ENCODE results near the gene LUZP2. TPM values are rescaled to one million over a fixed set of nuclear protein-coding genes. Genes with fewer than 3 reads are reported as not detected.

LUZP2 gene
- total and polyA plus RNA-seq, 4 experiments from 2014 or later = not detected

GRCh38 chr11:24739637-24740036 lies 242.8 kb downstream of the LUZP2 start:
- Histone ChIP-seq H3K27ac (ENCODE audit: low read depth, low read length) (no peak overlapping the region), H3K36me3 (ENCODE audit: insufficient read depth, low read length) (no peaks in the 10 kb centered on the region), H3K27me3 (ENCODE audit: insufficient read depth, low read length) (no peaks in the 10 kb centered on the region), H3K4me1 (ENCODE audit: insufficient read depth, low read length) (no peaks in the 10 kb centered on the region), H3K9me3 (ENCODE audit: control insufficient read depth in 1 of 2, low read length in 2 of 2) (no peaks in the 10 kb centered on the region), H3K4me3 (ENCODE audit: low read length in 2 of 2) (no peak overlapping the region)
- no peak overlapping the region for H3K27ac Mint-ChIP-seq
- H3K4me1 Mint-ChIP-seq = no peaks in the 10 kb centered on the region
- intact Hi-C loops (cut with micrococcal nuclease) = no loop called here
- no peaks in the 10 kb centered on the region for H3K27me3 Mint-ChIP-seq
- no peak overlapping the region for H3K4me3 Mint-ChIP-seq
- H3K36me3 Mint-ChIP-seq = no peaks in the 10 kb centered on the region
- no peak for DNase-seq
- POLR2A ChIA-PET (ENCODE audit: partially characterized antibody) = no interaction called here
- CTCF ChIA-PET (ENCODE audit: partially characterized antibody) = no interaction called here
- H3K9me3 Mint-ChIP-seq = peaks cover 2 to 26% (median 6%) of the 10 kb centered on the region in 8 donors

- no peaks in the 10 kb centered on the region for H3K4me1 Mint-ChIP-seq
- no peak for DNase-seq
- H3K27ac Mint-ChIP-seq = no peak overlapping the region
- H3K4me3 Mint-ChIP-seq = no peak overlapping the region
- Histone ChIP-seq H3K9me3 (ENCODE audit: control insufficient read depth in 1 of 2, low read length in 2 of 2) (no peaks in the 10 kb centered on the region), H3K4me1 (ENCODE audit: insufficient read depth, low read length) (no peaks in the 10 kb centered on the region), H3K36me3 (ENCODE audit: insufficient read depth, low read length) (no peaks in the 10 kb centered on the region), H3K4me3 (ENCODE audit: low read length in 2 of 2) (no peak overlapping the region), H3K27ac (ENCODE audit: low read depth, low read length) (no peak overlapping the region), H3K27me3 (ENCODE audit: insufficient read depth, low read length) (no peaks in the 10 kb centered on the region)
- intact Hi-C loops (cut with micrococcal nuclease) = no loop called here
- H3K36me3 Mint-ChIP-seq = no peaks in the 10 kb centered on the region
- no peaks in the 10 kb centered on the region for H3K27me3 Mint-ChIP-seq
- peaks cover 0 to 33% (median 14%) of the 10 kb centered on the region in 8 donors for H3K9me3 Mint-ChIP-seq
- CTCF ChIA-PET (ENCODE audit: partially characterized antibody) = no interaction called here
- POLR2A ChIA-PET (ENCODE audit: partially characterized antibody) = no interaction called here
These were observed 250.7 kb downstream of the LUZP2 start for GRCh38 chr11:24747275-24748251.

GRCh38 chr11:24748261-24748660 lies 251.4 kb downstream of the LUZP2 start:
- no peaks in the 10 kb centered on the region for H3K27me3 ChIP-seq (ENCODE audit: insufficient read depth, low read length)
- no peak for DNase-seq
- H3K9me3 Mint-ChIP-seq = peaks cover 2 to 33% (median 15%) of the 10 kb centered on the region in 8 donors
- H3K27me3 Mint-ChIP-seq = no peaks in the 10 kb centered on the region
- no peaks in the 10 kb centered on the region for H3K4me1 ChIP-seq (ENCODE audit: insufficient read depth, low read length)
- no peak overlapping the region for H3K4me3 Mint-ChIP-seq
- intact Hi-C loops (cut with micrococcal nuclease) = no loop called here
- no peaks in the 10 kb centered on the region for H3K36me3 ChIP-seq (ENCODE audit: insufficient read depth, low read length)
- H3K27ac Mint-ChIP-seq = no peak overlapping the region
- no peak overlapping the region for H3K27ac ChIP-seq (ENCODE audit: low read depth, low read length)
- no peaks in the 10 kb centered on the region for H3K4me1 Mint-ChIP-seq
- CTCF ChIA-PET (ENCODE audit: partially characterized antibody) = no interaction called here
- POLR2A ChIA-PET (ENCODE audit: partially characterized antibody) = no interaction called here
- H3K4me3 ChIP-seq (ENCODE audit: low read length in 2 of 2) = no peak overlapping the region
- no peaks in the 10 kb centered on the region for H3K36me3 Mint-ChIP-seq
- no peaks in the 10 kb centered on the region for H3K9me3 ChIP-seq (ENCODE audit: control insufficient read depth in 1 of 2, low read length in 2 of 2)

DNA sequence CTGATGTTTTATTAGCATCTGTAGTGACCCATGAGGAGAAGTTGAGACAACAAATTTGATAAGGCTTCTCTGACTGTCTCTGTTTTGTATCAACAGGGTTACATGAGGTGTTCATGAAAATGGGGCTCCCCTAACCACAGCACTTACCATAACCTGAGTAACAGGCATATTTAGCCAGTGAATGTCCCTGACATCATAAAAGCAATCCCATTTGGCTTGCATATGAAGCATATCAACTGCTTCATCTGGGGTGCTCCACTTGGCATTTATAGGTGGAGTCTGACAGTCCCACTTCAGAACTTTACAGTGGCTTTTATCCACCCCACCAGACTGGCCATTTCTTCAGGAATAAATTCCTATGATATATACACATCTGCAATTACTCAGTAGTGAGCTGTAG lies 257.6 kb downstream of the LUZP2 start:
- Histone ChIP-seq H3K4me3 (ENCODE audit: low read length in 2 of 2) (no peak overlapping the region), H3K4me1 (ENCODE audit: insufficient read depth, low read length) (no peaks in the 10 kb centered on the region), H3K9me3 (ENCODE audit: control insufficient read depth in 1 of 2, low read length in 2 of 2) (no peaks in the 10 kb centered on the region), H3K27ac (ENCODE audit: low read depth, low read length) (no peak overlapping the region), H3K27me3 (ENCODE audit: insufficient read depth, low read length) (no peaks in the 10 kb centered on the region), H3K36me3 (ENCODE audit: insufficient read depth, low read length) (no peaks in the 10 kb centered on the region)
- DNase-seq = no peak
- H3K9me3 Mint-ChIP-seq = peaks cover 0 to 20% (median 9%) of the 10 kb centered on the region in 8 donors
- intact Hi-C loops (cut with micrococcal nuclease) = no loop called here
- H3K27me3 Mint-ChIP-seq = no peaks in the 10 kb centered on the region
- no peak overlapping the region for H3K4me3 Mint-ChIP-seq
- ChIA-PET CTCF (ENCODE audit: partially characterized antibody) (no interaction called here), POLR2A (ENCODE audit: partially characterized antibody) (no interaction called here)
- H3K36me3 Mint-ChIP-seq = no peaks in the 10 kb centered on the region
- no peak overlapping the region for H3K27ac Mint-ChIP-seq
- no peaks in the 10 kb centered on the region for H3K4me1 Mint-ChIP-seq

- no peaks in the 10 kb centered on the region for H3K27me3 ChIP-seq (ENCODE audit: insufficient read depth, low read length)
- no peak for DNase-seq
- H3K36me3 ChIP-seq (ENCODE audit: insufficient read depth, low read length) = no peaks in the 10 kb centered on the region
- no peaks in the 10 kb centered on the region for H3K9me3 ChIP-seq (ENCODE audit: control insufficient read depth in 1 of 2, low read length in 2 of 2)
- ChIA-PET POLR2A (ENCODE audit: partially characterized antibody) (no interaction called here), CTCF (ENCODE audit: partially characterized antibody) (no interaction called here)
- no peak overlapping the region for H3K4me3 ChIP-seq (ENCODE audit: low read length in 2 of 2)
- no peak overlapping the region for H3K27ac ChIP-seq (ENCODE audit: low read depth, low read length)
- H3K27ac Mint-ChIP-seq = no peak overlapping the region
- H3K4me3 Mint-ChIP-seq = no peak overlapping the region
- intact Hi-C loops (cut with micrococcal nuclease) = no loop called here
- peaks cover 2 to 21% (median 8%) of the 10 kb centered on the region in 8 donors for H3K9me3 Mint-ChIP-seq
- no peaks in the 10 kb centered on the region for H3K4me1 ChIP-seq (ENCODE audit: insufficient read depth, low read length)
- no peaks in the 10 kb centered on the region for H3K36me3 Mint-ChIP-seq
- no peaks in the 10 kb centered on the region for H3K27me3 Mint-ChIP-seq
- no peaks in the 10 kb centered on the region for H3K4me1 Mint-ChIP-seq
These were observed 258.5 kb downstream of the LUZP2 start for GRCh38 chr11:24755260-24755839.

- Histone ChIP-seq H3K27me3 (ENCODE audit: insufficient read depth, low read length) (no peaks in the 10 kb centered on the region), H3K36me3 (ENCODE audit: insufficient read depth, low read length) (no peaks in the 10 kb centered on the region), H3K9me3 (ENCODE audit: control insufficient read depth in 1 of 2, low read length in 2 of 2) (no peaks in the 10 kb centered on the region), H3K4me1 (ENCODE audit: insufficient read depth, low read length) (no peaks in the 10 kb centered on the region), H3K4me3 (ENCODE audit: low read length in 2 of 2) (no peak overlapping the region), H3K27ac (ENCODE audit: low read depth, low read length) (no peak overlapping the region)
- no peaks in the 10 kb centered on the region for H3K4me1 Mint-ChIP-seq
- H3K27ac Mint-ChIP-seq = no peak overlapping the region
- no peaks in the 10 kb centered on the region for H3K36me3 Mint-ChIP-seq
- POLR2A ChIA-PET (ENCODE audit: partially characterized antibody) = no interaction called here
- H3K9me3 Mint-ChIP-seq = peaks cover 0 to 14% (median 5%) of the 10 kb centered on the region in 8 donors
- H3K4me3 Mint-ChIP-seq = no peak overlapping the region
- H3K27me3 Mint-ChIP-seq = no peaks in the 10 kb centered on the region
- no peak for DNase-seq
- intact Hi-C loops (cut with micrococcal nuclease) = no loop called here
- CTCF ChIA-PET (ENCODE audit: partially characterized antibody) = no interaction called here
These were observed 262.9 kb downstream of the LUZP2 start for GRCh38 chr11:24759742-24760141.

GRCh38 chr11:24760681-24761080 lies 263.8 kb downstream of the LUZP2 start:
- ChIA-PET POLR2A (ENCODE audit: partially characterized antibody) (no interaction called here), CTCF (ENCODE audit: partially characterized antibody) (no interaction called here)
- Histone ChIP-seq H3K4me3 (ENCODE audit: low read length in 2 of 2) (no peak overlapping the region), H3K27ac (ENCODE audit: low read depth, low read length) (no peak overlapping the region), H3K9me3 (ENCODE audit: control insufficient read depth in 1 of 2, low read length in 2 of 2) (no peaks in the 10 kb centered on the region), H3K4me1 (ENCODE audit: insufficient read depth, low read length) (no peaks in the 10 kb centered on the region), H3K27me3 (ENCODE audit: insufficient read depth, low read length) (no peaks in the 10 kb centered on the region), H3K36me3 (ENCODE audit: insufficient read depth, low read length) (no peaks in the 10 kb centered on the region)
- Mint-ChIP-seq H3K36me3 (no peaks in the 10 kb centered on the region), H3K9me3 (peaks cover 0 to 14% (median 3%) of the 10 kb centered on the region in 8 donors), H3K4me3 (no peak overlapping the region), H3K27me3 (no peaks in the 10 kb centered on the region), H3K4me1 (no peaks in the 10 kb centered on the region), H3K27ac (no peak overlapping the region)
- intact Hi-C loops (cut with micrococcal nuclease) = no loop called here
- DNase-seq = no peak

All from CD4-positive, alpha-beta memory T cell (primary cell).